B cell (primary cell): ENCODE measurements around the gene SLC1A4. TPM values are rescaled to one million over a fixed set of nuclear protein-coding genes. Genes with fewer than 3 reads are reported as not detected.

Experiments used
- ATAC-seq: fragments of 200-7000 bp; cut with Tn5 transposase; one replicate; pipeline ENCODE4 v1.10.0; 2021; ENCODE audit warnings: low read depth, mild to moderate bottlenecking, moderate number of reproducible peaks, moderate library complexity
- CTCF ChIA-PET: fragments of 350-600 bp; sonication (Branson Sonifier 250); formaldehyde crosslinking; loops from one replicate; lab custom pipeline; 2021; ENCODE audit warnings: antibody characterized with exemption, inconsistent platforms; lab: Charles Lee
- POLR2A ChIA-PET: fragments of 350-600 bp; sonication (Branson Sonifier 250); formaldehyde crosslinking; loops from one replicate; lab custom pipeline; 2021; ENCODE audit warnings: antibody characterized with exemption; lab: Charles Lee
- DNase-seq: peaks from one replicate; pipeline ENCODE4 v3.0.0; 2013
- H2AFZ ChIP-seq: 2 replicates; pipeline ENCODE4 v1.6.1; 2012; ENCODE audit warnings: mild to moderate bottlenecking, low read depth, low read length; ENCODE audit not compliant: insufficient read depth, poor library complexity, severe bottlenecking
- H3K27ac ChIP-seq, 2 donors: 1 replicate in 1 of 2; 2 replicates in 1 of 2; pipeline ENCODE4 v1.5.1; 2012 to 2013; ENCODE audit warnings: low read length in 2 of 2, mild to moderate bottlenecking in 2 of 2, moderate library complexity in 1 of 2
- H3K27me3 ChIP-seq, 4 experiments: fragments of 200-600 bp in 1 of 4; sonication (generic) in 1 of 4; replicated peaks in 1 of 4; 1 replicate in 2 of 4; 2 replicates in 2 of 4; pipeline versions ENCODE4 v1.6.1 to v1.7.0; 2013 to 2016; ENCODE audit warnings: low read length in 3 of 4, mild to moderate bottlenecking in 2 of 4, mixed read lengths in 1 of 4, moderate library complexity in 1 of 4; ENCODE audit not compliant: insufficient read depth in 4 of 4, control insufficient read depth in 3 of 4; ENCODE audit errors: control extremely low read depth in 1 of 4
- H3K36me3 ChIP-seq, 2 experiments: replicated peaks in 1 of 2; 1 replicate in 1 of 2; 2 replicates in 1 of 2; pipeline versions ENCODE4 v1.6.1 to v1.7.1; 2013; ENCODE audit warnings: low read length in 1 of 2; ENCODE audit not compliant: insufficient read depth in 2 of 2, control insufficient read depth in 1 of 2; ENCODE audit errors: control extremely low read depth in 1 of 2, extremely low read depth in 1 of 2
- H3K4me1 ChIP-seq, 2 donors: fragments of 200-600 bp in 1 of 2; sonication (generic) in 1 of 2; 1 replicate in 1 of 2; 2 replicates in 1 of 2; pipeline versions ENCODE4 v1.5.1 to v1.6.1; 2013 to 2017; ENCODE audit warnings: low read length in 2 of 2; ENCODE audit not compliant: control insufficient read depth in 2 of 2, insufficient read depth in 2 of 2
- H3K4me2 ChIP-seq: replicated peaks from 2 replicates; pipeline ENCODE3; 2012; ENCODE audit warnings: mild to moderate bottlenecking, low read depth, low read length; ENCODE audit not compliant: poor library complexity, severe bottlenecking
- H3K4me3 ChIP-seq, 5 experiments: fragments of 200-600 bp in 1 of 5; sonication (generic) in 1 of 5; 1 replicate in 3 of 5; 2 replicates in 2 of 5; pipeline versions ENCODE4 v1.5.1 to v1.7.0; 2011 to 2016; ENCODE audit warnings: low read length in 4 of 5, mild to moderate bottlenecking in 4 of 5, low read depth in 2 of 5, control low read depth in 1 of 5, moderate library complexity in 1 of 5; ENCODE audit not compliant: insufficient read depth in 1 of 5; ENCODE audit errors: control extremely low read depth in 1 of 5, extremely low read depth in 1 of 5
- H3K79me2 ChIP-seq: fragments of 200-600 bp; sonication (generic); one replicate; pipeline ENCODE4 v1.6.0; 2016; ENCODE audit warnings: low read length; ENCODE audit not compliant: control insufficient read depth, insufficient read depth
- H3K9ac ChIP-seq: fragments of 200-600 bp; sonication (generic); 2 replicates; pipeline ENCODE4 v1.6.1; 2017; ENCODE audit warnings: mild to moderate bottlenecking, low read length, moderate library complexity
- H3K9me3 ChIP-seq, 3 donors: one replicate each; pipeline versions ENCODE4 v1.6.1 to v1.7.1; 2013; ENCODE audit warnings: low read length in 2 of 3; ENCODE audit not compliant: control insufficient read depth in 2 of 3, insufficient read depth in 1 of 3; ENCODE audit errors: control extremely low read depth in 1 of 3
- H4K20me1 ChIP-seq: 2 replicates; pipeline ENCODE4 v1.6.0; 2012; ENCODE audit warnings: mild to moderate bottlenecking, low read length; ENCODE audit not compliant: insufficient read depth, control insufficient read depth, poor library complexity, severe bottlenecking
- H3K27ac Mint-ChIP-seq: one replicate; pipeline ENCODE4 v1.8.0; 2021; ENCODE audit warnings: mixed read lengths
- H3K27me3 Mint-ChIP-seq: one replicate; pipeline ENCODE4 v1.8.0; 2021; ENCODE audit warnings: mixed read lengths
- H3K4me1 Mint-ChIP-seq: one replicate; pipeline ENCODE4 v1.8.0; 2021; ENCODE audit warnings: mixed read lengths
- H3K4me3 Mint-ChIP-seq: one replicate; pipeline ENCODE4 v1.8.0; 2021; ENCODE audit warnings: mixed read lengths
- H3K9me3 Mint-ChIP-seq: one replicate; pipeline ENCODE4 v1.8.0; 2022; ENCODE audit warnings: mixed read lengths; ENCODE audit not compliant: insufficient read depth
- EZH2 ChIP-seq: IDR thresholded peaks from 2 replicates; pipeline ENCODE4 v1.6.1; 2012; ENCODE audit warnings: borderline replicate concordance, low read depth, mild to moderate bottlenecking, moderate library complexity, low read length; ENCODE audit not compliant: insufficient read depth, poor library complexity, severe bottlenecking
- WGBS: methylation state at CpG from one replicate; pipeline ENCODE4 v1.1.5; 2013; ENCODE audit warnings: missing lambda C conversion rate; ENCODE audit not compliant: insufficient coverage; 5-methylcytosine and 5-hydroxymethylcytosine counted together
- intact Hi-C: fragments of 100-400 bp; cut with micrococcal nuclease; formaldehyde crosslinking; loops from one replicate; pipeline ENCODE4 v1.10.0; 2022
- polyA plus RNA-seq: library from polyadenylated mRNA; depleted of rRNA; stranded (reverse); fragments of >200 nt; gene quantifications from 2 replicates; pipeline ENCODE4 v1.2.3, GENCODE V29; 2012
- total RNA-seq, 2 donors: library from RNA; stranded (reverse); fragments of 120-200 nt in 1 of 2; gene quantifications; 1 replicate in 1 of 2; 2 replicates in 1 of 2; pipeline versions ENCODE4 v1.2.3 to v1.2.4, GENCODE V29; 2013 to 2022
- TF ChIP-seq, protein P1 (sequence below): fragments of 200-600 bp; IDR thresholded peaks from one replicate; pipeline ENCODE4 v1.8.0; 2022; ENCODE audit warnings: antibody characterized with exemption, mild to moderate bottlenecking

SLC1A4 gene
- total and polyA plus RNA-seq, 2 donors (not counting 1 experiment from before 2014, with no cell fraction given) = 1.7 to 15.7 TPM

GRCh38 chr2:65032019-65032975 lies 43.1 kb downstream of the SLC1A4 start:
- no peak for ATAC-seq
- Mint-ChIP-seq H3K27me3 (no peaks in the 10 kb centered on the region), H3K9me3 (no peaks in the 10 kb centered on the region), H3K4me3 (peak overlapping the region; percentile 89), H3K27ac (peak overlapping the region; percentile 87), H3K4me1 (peaks cover 57% of the 10 kb centered on the region)
- peak overlapping the region; percentile 67 to 87 for H3K27ac ChIP-seq
- CTCF ChIA-PET = interaction anchor here (0.7 to 20.2 kb wide), 19 partner anchors 8 to 702 kb away, joined by 3 to 360 read pairs (median 5); partner anchors contain the start of genes AFTPH, CEP68 and SERTAD2
- 100% methylated on average over 1 of the region's 13 CpGs for WGBS
- H3K4me1 ChIP-seq = peaks cover 54 to 62% of the 10 kb centered on the region in 2 donors
- H3K9ac ChIP-seq = peak overlapping the region; percentile 46
- H3K36me3 ChIP-seq = peaks cover 0 to 11% of the 10 kb centered on the region in 2 experiments
- no peaks in the 10 kb centered on the region for H3K27me3 ChIP-seq
- H3K9me3 ChIP-seq = no peaks in the 10 kb centered on the region
- POLR2A ChIA-PET = interaction anchor here (0.8 to 1.9 kb wide), 7 partner anchors 15 to 390 kb away, joined by 3 to 11 read pairs (median 5); partner anchors contain the start of gene SLC1A4
- peak overlapping the region; percentile 5 for H2AFZ ChIP-seq
- no peak for TF ChIP-seq EZH2
- TF ChIP-seq, protein P1, sequence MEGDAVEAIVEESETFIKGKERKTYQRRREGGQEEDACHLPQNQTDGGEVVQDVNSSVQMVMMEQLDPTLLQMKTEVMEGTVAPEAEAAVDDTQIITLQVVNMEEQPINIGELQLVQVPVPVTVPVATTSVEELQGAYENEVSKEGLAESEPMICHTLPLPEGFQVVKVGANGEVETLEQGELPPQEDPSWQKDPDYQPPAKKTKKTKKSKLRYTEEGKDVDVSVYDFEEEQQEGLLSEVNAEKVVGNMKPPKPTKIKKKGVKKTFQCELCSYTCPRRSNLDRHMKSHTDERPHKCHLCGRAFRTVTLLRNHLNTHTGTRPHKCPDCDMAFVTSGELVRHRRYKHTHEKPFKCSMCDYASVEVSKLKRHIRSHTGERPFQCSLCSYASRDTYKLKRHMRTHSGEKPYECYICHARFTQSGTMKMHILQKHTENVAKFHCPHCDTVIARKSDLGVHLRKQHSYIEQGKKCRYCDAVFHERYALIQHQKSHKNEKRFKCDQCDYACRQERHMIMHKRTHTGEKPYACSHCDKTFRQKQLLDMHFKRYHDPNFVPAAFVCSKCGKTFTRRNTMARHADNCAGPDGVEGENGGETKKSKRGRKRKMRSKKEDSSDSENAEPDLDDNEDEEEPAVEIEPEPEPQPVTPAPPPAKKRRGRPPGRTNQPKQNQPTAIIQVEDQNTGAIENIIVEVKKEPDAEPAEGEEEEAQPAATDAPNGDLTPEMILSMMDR = no peak
- H3K4me2 ChIP-seq = peak overlapping the region; percentile 75
- intact Hi-C loops = loop anchor here (5.0 kb wide), 2 partner anchors 160 to 265 kb away; no protein-coding TSS in a partner anchor
- H3K79me2 ChIP-seq = peaks cover 50% of the 10 kb centered on the region
- H4K20me1 ChIP-seq = no peaks in the 10 kb centered on the region
- peak overlapping the region in 4 of 5 experiments; percentile 3 to 63 (median 40) for H3K4me3 ChIP-seq
- peak; percentile 43 for DNase-seq
